D721Med (cell line): ENCODE results near the gene THBD.

Experiments used
- DNase-seq: peaks from one replicate; pipeline ENCODE4 v3.0.0; 2011; ENCODE audit warnings: low spot score; ENCODE audit not compliant: insufficient read length
- FAIRE-seq: peaks from 2 replicates; lab custom pipeline; 2011; peaks lifted over from hg19 to GRCh38; lab: Jason Lieb, UNC
- CTCF ChIP-seq: IDR thresholded peaks from 2 replicates; pipeline ENCODE4 v1.5.1; 2012; ENCODE audit warnings: mild to moderate bottlenecking, control low read depth; ENCODE audit not compliant: insufficient read depth; ENCODE audit errors: missing control alignments

Gene THBD

GRCh38 chr20:23090147-23090546, 40.7 kb upstream of the THBD start:
- TF ChIP-seq CTCF: no peak
- no peak for DNase-seq
- no peak for FAIRE-seq

GRCh38 chr20:23088866-23089265, 39.4 kb upstream of the THBD start:
- DNase-seq: no peak
- no peak for FAIRE-seq
- TF ChIP-seq CTCF: no peak

GRCh38 chr20:23087587-23088251, 38.2 kb upstream of the THBD start:
- FAIRE-seq: no peak
- no peak for DNase-seq
- no peak for TF ChIP-seq CTCF

- TF ChIP-seq CTCF: no peak
- FAIRE-seq: no peak
- DNase-seq: no peak
Observed at GRCh38 chr20:23086931-23087411, 37.5 kb upstream of the THBD start.

GRCh38 chr20:23086056-23086566, 36.6 kb upstream of the THBD start, which contains the start of gene CD93:
TSS of gene CD93 (minus strand) at chr20:23086324. CDS start at chr20:23086192, 132 bp downstream.
- DNase-seq: no peak
- no peak for FAIRE-seq
- no peak for TF ChIP-seq CTCF

- FAIRE-seq (no peak), DNase-seq (no peak)
- no peak for TF ChIP-seq CTCF
Observed at GRCh38 chr20:23085436-23086055, 36.1 kb upstream of the THBD start.

- no peak for FAIRE-seq
- no peak for DNase-seq
- TF ChIP-seq CTCF: no peak
Observed at GRCh38 chr20:23084845-23085365, 35.4 kb upstream of the THBD start.
